ENCODE results near the gene PHB1.
A peak's percentile ranks its signal among the peaks of the same experiment; 100 is the strongest.

PHB1 gene

DNA sequence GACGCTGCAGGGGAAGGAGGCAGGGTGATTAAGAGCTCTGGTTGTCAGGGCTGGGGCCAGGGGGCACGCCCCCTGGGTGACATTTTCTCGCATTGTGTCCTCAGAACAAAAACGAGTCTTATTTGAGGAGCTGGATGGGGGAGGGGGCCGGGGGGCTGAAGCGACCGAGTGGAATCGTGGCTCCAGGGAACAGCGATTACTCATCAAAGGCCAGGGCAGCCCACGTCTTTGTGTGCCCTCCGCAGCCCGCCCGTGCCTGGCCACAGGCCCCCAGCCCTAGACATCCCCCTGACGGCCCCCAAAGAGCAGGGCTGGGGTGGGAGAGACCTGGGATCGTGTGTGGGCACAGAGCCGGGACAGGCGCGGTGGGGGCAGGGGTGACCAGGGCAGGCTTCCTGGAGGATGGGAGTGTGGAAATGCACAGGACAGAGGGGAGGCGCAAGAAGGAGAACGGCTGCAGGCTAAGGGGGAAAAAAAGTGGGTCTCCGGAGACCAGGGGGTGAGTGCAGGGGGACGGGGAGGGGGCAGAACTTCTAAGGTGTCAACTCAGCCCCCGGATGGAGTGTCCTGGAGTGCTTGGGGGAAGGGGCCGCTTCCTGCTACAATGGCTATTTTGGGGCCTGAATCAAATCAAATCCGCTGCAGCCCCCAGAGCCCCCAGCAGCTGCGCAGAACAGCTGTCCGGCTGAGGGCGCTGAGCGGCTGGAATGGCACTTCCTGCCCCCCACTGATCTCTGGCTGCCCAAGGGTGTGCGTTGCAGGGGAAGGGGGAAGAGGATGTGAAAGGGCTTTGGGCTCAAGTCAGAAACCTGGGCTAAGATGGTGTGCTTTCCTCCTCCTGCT, 24.0 kb upstream of the PHB1 start:
- Histone ChIP-seq H3K27ac (no peak overlapping the region), H3K4me3 (ENCODE audit: low read depth, low read length) (no peak overlapping the region), H3K27me3 (ENCODE audit: insufficient read depth, low read depth, severe bottlenecking) (no peaks in the 10 kb centered on the region), H3K9me3 (ENCODE audit: severe bottlenecking) (no peaks in the 10 kb centered on the region), H3K36me3 (no peaks in the 10 kb centered on the region)
- no peak for DNase-seq
- no peak for TF ChIP-seq CTCF (IDR thresholded peaks at IDR 0.05; ENCODE audit: low read depth, low read length)

- H3K27me3 ChIP-seq (ENCODE audit: insufficient read depth, low read depth, severe bottlenecking), result no peaks in the 10 kb centered on the region
- H3K4me3 ChIP-seq (ENCODE audit: low read depth, low read length), result no peak overlapping the region
- no peak for DNase-seq
- H3K36me3 ChIP-seq, result no peaks in the 10 kb centered on the region
- TF ChIP-seq CTCF (IDR thresholded peaks at IDR 0.05; ENCODE audit: low read depth, low read length), result no peak
- H3K9me3 ChIP-seq (ENCODE audit: severe bottlenecking), result no peaks in the 10 kb centered on the region
- no peak overlapping the region for H3K27ac ChIP-seq
Observed at GRCh38 chr17:49437696-49438435, 23.2 kb upstream of the PHB1 start.

- H3K36me3 ChIP-seq, result no peaks in the 10 kb centered on the region
- H3K27ac ChIP-seq, result no peak overlapping the region
- H3K4me3 ChIP-seq (ENCODE audit: low read depth, low read length), result no peak overlapping the region
- no peaks in the 10 kb centered on the region for H3K27me3 ChIP-seq (ENCODE audit: insufficient read depth, low read depth, severe bottlenecking)
- no peak for DNase-seq
- TF ChIP-seq CTCF (IDR thresholded peaks at IDR 0.05; ENCODE audit: low read depth, low read length), result no peak
- no peaks in the 10 kb centered on the region for H3K9me3 ChIP-seq (ENCODE audit: severe bottlenecking)
Observed at GRCh38 chr17:49436174-49436573, 21.5 kb upstream of the PHB1 start.

DNA sequence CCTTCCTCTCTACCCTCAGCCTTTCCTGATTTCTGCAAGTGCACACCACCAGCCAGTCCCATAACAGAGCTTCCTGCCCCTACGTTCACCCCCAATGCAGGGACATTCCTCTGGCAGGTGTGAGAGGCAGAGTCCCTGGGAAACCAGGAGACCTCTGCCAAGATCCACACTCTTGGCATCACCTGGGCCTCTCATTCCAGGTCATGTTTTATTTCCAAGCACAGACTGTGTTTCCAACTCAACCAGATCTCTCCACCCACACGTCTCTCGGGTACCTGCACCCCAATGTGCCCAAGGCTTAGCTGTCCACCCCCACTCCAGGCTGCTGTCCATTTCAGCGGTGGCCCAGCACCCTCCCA, 21.0 kb upstream of the PHB1 start:
- Histone ChIP-seq H3K27me3 (ENCODE audit: insufficient read depth, low read depth, severe bottlenecking) (no peaks in the 10 kb centered on the region), H3K9me3 (ENCODE audit: severe bottlenecking) (no peaks in the 10 kb centered on the region), H3K36me3 (no peaks in the 10 kb centered on the region), H3K27ac (no peak overlapping the region), H3K4me3 (ENCODE audit: low read depth, low read length) (no peak overlapping the region)
- TF ChIP-seq CTCF (IDR thresholded peaks at IDR 0.05; ENCODE audit: low read depth, low read length), result no peak
- no peak for DNase-seq

- peak overlapping the region; percentile 12; the same call in 1 of the 2 replicates for H3K27ac ChIP-seq
- no peak overlapping the region for H3K4me3 ChIP-seq (ENCODE audit: low read depth, low read length)
- peak; percentile 84 for DNase-seq
- no peaks in the 10 kb centered on the region for H3K27me3 ChIP-seq (ENCODE audit: insufficient read depth, low read depth, severe bottlenecking)
- no peaks in the 10 kb centered on the region for H3K9me3 ChIP-seq (ENCODE audit: severe bottlenecking)
- no peaks in the 10 kb centered on the region for H3K36me3 ChIP-seq
- peak; percentile 91 for TF ChIP-seq CTCF (IDR thresholded peaks at IDR 0.05; ENCODE audit: low read depth, low read length)
Observed at GRCh38 chr17:49434821-49435670, 20.4 kb upstream of the PHB1 start.

Measured in WERI-Rb-1 (cell line).